K562 (cell line): ENCODE measurements around the gene GDNF. TPM values are rescaled to one million over a fixed set of nuclear protein-coding genes. Genes with fewer than 3 reads are reported as not detected.

Experiments
- ATAC-seq: fragments of 200-7000 bp; cut with Tn5 transposase; 3 replicates; pipeline ENCODE4 v1.9.1; 2020; ENCODE audit warnings: moderate library complexity
- BruUV-seq: library from RNA; stranded (reverse); fragments of 400-500 nt; replicated peaks from 2 replicates; lab custom pipeline; 2021; lab: Mats Ljungman, UMichigan
- CTCF ChIA-PET: fragments of 300-600 bp; formaldehyde crosslinking; extraction: SDS; loops from one replicate; lab custom pipeline; 2021; ENCODE audit warnings: low intra/inter-chr PET ratio; lab: Yijun Ruan, JAX
- POLR2A ChIA-PET: fragments of 300-600, 350-650 bp; sonication (Branson Sonifier 250); formaldehyde crosslinking; extraction: SDS; loops from one replicate; lab custom pipeline; 2021; ENCODE audit warnings: antibody characterized with exemption, inconsistent platforms; lab: Yijun Ruan, JAX
- DNase-seq, 4 experiments: peaks; one replicate each; pipeline versions ENCODE4 v3.0.0 to v3.0.0-alpha.2; 2011 to 2018; ENCODE audit warnings: low spot score in 3 of 4, mixed read lengths in 3 of 4; ENCODE audit errors: extremely low read depth in 1 of 4
- FAIRE-seq: peaks from 2 replicates; lab custom pipeline; 2011; peaks lifted over from hg19 to GRCh38; lab: Jason Lieb, UNC
- H2AFZ ChIP-seq: 2 replicates; pipeline ENCODE4 v1.6.0; 2011; ENCODE audit warnings: low read depth, low read length, control low read depth, inconsistent platforms
- H3K27ac ChIP-seq: fragments of 200-600 bp; 3 replicates; pipeline ENCODE4 v1.8.0; 2011; ENCODE audit warnings: low read depth, mild to moderate bottlenecking, control low read depth, inconsistent platforms, low read length, moderate library complexity, mixed read lengths; ENCODE audit errors: extremely low read depth
- H3K27me3 ChIP-seq, 2 experiments: fragments of 300-600 bp in 1 of 2; 2 replicates in 1 of 2; 3 replicates in 1 of 2; pipeline versions ENCODE4 v1.6.0 to v1.8.0; 2011; ENCODE audit warnings: inconsistent platforms in 2 of 2, low read length in 2 of 2, mild to moderate bottlenecking in 1 of 2, mixed read lengths in 1 of 2, moderate library complexity in 1 of 2; ENCODE audit not compliant: control insufficient read depth in 2 of 2, insufficient read depth in 2 of 2
- H3K36me3 ChIP-seq: fragments of 300-600 bp; 3 replicates; pipeline ENCODE4 v1.8.0; 2011; ENCODE audit warnings: mild to moderate bottlenecking, low read length, inconsistent platforms; ENCODE audit not compliant: control insufficient read depth, insufficient read depth
- H3K4me1 ChIP-seq, 2 experiments: fragments of 200-600 bp in 1 of 2; replicated peaks in 1 of 2; 2 replicates in 1 of 2; 3 replicates in 1 of 2; pipeline versions ENCODE4 v1.5.1 to v1.8.0; 2011; ENCODE audit warnings: inconsistent platforms in 2 of 2, low read length in 2 of 2, mild to moderate bottlenecking in 1 of 2, mixed read lengths in 1 of 2, moderate library complexity in 1 of 2; ENCODE audit not compliant: control insufficient read depth in 2 of 2, insufficient read depth in 2 of 2
- H3K4me2 ChIP-seq: 2 replicates; pipeline ENCODE4 v1.6.1; 2011; ENCODE audit warnings: low read length, control low read depth, inconsistent platforms, mixed read lengths; ENCODE audit not compliant: insufficient read depth
- H3K4me3 ChIP-seq: fragments of 200-600 bp; sonication (generic), shearing (Covaris generic); 2 replicates; pipeline ENCODE4 v1.5.1; 2016; ENCODE audit warnings: control low read depth, inconsistent platforms
- H3K79me2 ChIP-seq: fragments of 200-600 bp; 3 replicates; pipeline ENCODE4 v1.8.0; 2011; ENCODE audit warnings: low read length, inconsistent platforms; ENCODE audit not compliant: control insufficient read depth, insufficient read depth
- H3K9ac ChIP-seq, 2 experiments: 2 replicates each; pipeline versions ENCODE4 v1.6.0 to v1.6.1; 2011; ENCODE audit warnings: low read depth in 2 of 2, low read length in 2 of 2, control low read depth in 1 of 2, inconsistent platforms in 1 of 2, mild to moderate bottlenecking in 1 of 2, mixed read lengths in 1 of 2; ENCODE audit not compliant: insufficient read depth in 1 of 2
- H3K9me1 ChIP-seq: one replicate; pipeline ENCODE4 v1.6.0; 2011; ENCODE audit warnings: inconsistent platforms, mild to moderate bottlenecking, low read length, moderate library complexity; ENCODE audit not compliant: control insufficient read depth, insufficient read depth
- H3K9me3 ChIP-seq: replicated peaks from 2 replicates; pipeline ENCODE4 v1.5.1; 2011; ENCODE audit warnings: low read depth, low read length, inconsistent platforms; ENCODE audit not compliant: control insufficient read depth, insufficient read depth
- H4K20me1 ChIP-seq: replicated peaks from 2 replicates; pipeline ENCODE4 v1.6.1; 2011; ENCODE audit warnings: low read length, inconsistent platforms, mixed read lengths; ENCODE audit not compliant: control insufficient read depth, insufficient read depth
- HMG20B ChIP-seq: fragments of 250-450 bp; sonication (Bioruptor Pico); IDR thresholded peaks from 2 replicates; pipeline ENCODE4 v1.5.0; 2021; ENCODE audit warnings: mild to moderate bottlenecking
- HNRNPUL1 ChIP-seq: fragments of 200-400 bp; formaldehyde crosslinking; IDR thresholded peaks from 2 replicates; pipeline ENCODE4 v1.6.1; 2017; ENCODE audit warnings: low read length
- MEIS2 ChIP-seq: fragments of 450-650 bp; IDR thresholded peaks from 2 replicates; pipeline ENCODE4 v1.6.1; 2014; ENCODE audit warnings: mild to moderate bottlenecking; ENCODE audit not compliant: partially characterized antibody
- NFXL1 ChIP-seq: fragments of 450-650 bp; formaldehyde crosslinking; IDR thresholded peaks from 2 replicates; pipeline ENCODE4 v1.4.0; 2021; ENCODE audit warnings: mild to moderate bottlenecking
- PRPF4 ChIP-seq: fragments of 200-400 bp; formaldehyde crosslinking; IDR thresholded peaks from one replicate; pipeline ENCODE4 v1.6.1; 2017; ENCODE audit warnings: low read length, low read depth, mild to moderate bottlenecking; ENCODE audit not compliant: insufficient read depth, poor library complexity, severe bottlenecking
- XRCC4 ChIP-seq: IDR thresholded peaks from one replicate; pipeline ENCODE4 v1.6.1; 2011; ENCODE audit not compliant: insufficient read depth, insufficient read length; ENCODE audit errors: extremely low read depth
- ZNF408 ChIP-seq: fragments of 250-450 bp; sonication (Bioruptor Pico); IDR thresholded peaks from 2 replicates; pipeline ENCODE4 v1.4.0; 2020; ENCODE audit warnings: low read depth, mild to moderate bottlenecking, moderate library complexity
- ZNF436 ChIP-seq: fragments of 250-450, 450-650 bp; sonication (Bioruptor Pico); formaldehyde crosslinking; IDR thresholded peaks from 2 replicates; pipeline ENCODE4 v1.7.0; 2020; ENCODE audit warnings: mild to moderate bottlenecking
- ZNF717 ChIP-seq: fragments of 250-450 bp; sonication (Bioruptor Pico); IDR thresholded peaks from 2 replicates; pipeline ENCODE4 v1.5.0; 2021
- WGBS: fragments of 100-300 bp; shearing (Covaris generic); methylation state at CpG from one replicate; pipeline ENCODE4 v1.1.6; 2016; ENCODE audit warnings: low coverage, mixed read lengths; ENCODE audit not compliant: insufficient coverage; ENCODE audit errors: missing lambda C conversion rate; 5-methylcytosine and 5-hydroxymethylcytosine counted together
- in situ Hi-C: fragments of 300-500 bp; cut with MboI; formaldehyde crosslinking; loops from 4 replicates; pipeline ENCODE4 v1.15.0; 2018; ENCODE audit warnings: inconsistent platforms, mixed read lengths
- intact Hi-C: fragments of 100-400 bp; cut with micrococcal nuclease; formaldehyde crosslinking; loops from 2 replicates; pipeline ENCODE4 v1.14.2; 2022
- polyA plus RNA-seq, 8 experiments: library from polyadenylated mRNA; depleted of rRNA in 4 of 8; stranded (reverse) in 5 of 8; unstranded in 3 of 8; fragments of >200 nt; fragmentation: Nextera tagmentation in 2 of 8; fragmentation: Illumina TruSeq in 1 of 8; extraction: Ambion mirVana in 2 of 8; extraction: Trizol in 1 of 8; gene quantifications; 2 replicates each; pipeline versions ENCODE4 v1.2.1 to v1.2.3, GENCODE V29; 2011 to 2014; ENCODE audit warnings: inconsistent platforms in 1 of 8, missing spikeins in 1 of 8
- total RNA-seq, 7 experiments: library from RNA; depleted of rRNA in 6 of 7; stranded (reverse); fragments of >200 nt in 6 of 7; fragmentation: Illumina TruSeq in 2 of 7; extraction: Trizol in 2 of 7; gene quantifications; 2 replicates each; pipeline versions ENCODE4 v1.2.1 to v1.2.3, GENCODE V29; 2011 to 2021; ENCODE audit warnings: low replicate concordance in 1 of 7
- TF ChIP-seq, protein P1 (sequence below): fragments of 250-450 bp; sonication (Bioruptor Pico); IDR thresholded peaks from 2 replicates; pipeline ENCODE4 v1.5.0; 2020; ENCODE audit warnings: mild to moderate bottlenecking

The GDNF gene
- total and polyA plus RNA-seq, 9 of the 15 experiments (the other 6 are each of a cell fraction or from before 2014, with no cell fraction given) = not detected

DNA sequence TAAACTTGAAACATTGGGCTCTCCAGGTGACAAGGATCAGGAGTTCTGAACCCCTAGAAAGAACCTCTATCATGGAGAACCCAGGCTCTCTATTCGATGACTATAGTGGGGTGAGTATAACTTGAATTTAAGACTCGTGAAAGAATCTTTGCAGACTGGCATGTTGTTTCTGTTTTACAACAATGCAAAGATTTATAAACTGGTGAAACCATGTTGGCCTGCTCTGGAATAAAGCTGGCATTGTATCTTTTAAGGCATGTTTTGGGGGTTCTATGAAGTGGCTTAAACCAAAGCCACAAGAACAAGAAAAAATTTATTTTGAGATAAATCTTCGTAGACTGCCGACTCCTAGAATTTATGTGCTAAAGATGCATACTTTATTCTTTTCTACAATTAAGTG, 9.8 kb upstream of the GDNF start:
- H3K27me3 ChIP-seq = peaks cover 2 to 14% of the 10 kb centered on the region in 2 experiments; a peak in 2 of 5 replicates
- no peak overlapping the region for H3K4me3 ChIP-seq
- no peaks in the 10 kb centered on the region for H3K36me3 ChIP-seq
- H3K4me2 ChIP-seq = no peak overlapping the region
- no peaks in the 10 kb centered on the region for H3K9me3 ChIP-seq
- no peaks in the 10 kb centered on the region for H3K9me1 ChIP-seq
- WGBS = 1% methylated on average over 4 of the region's 4 CpGs
- ATAC-seq (no peak), FAIRE-seq (no peak), DNase-seq (no peak)
- ChIA-PET CTCF (no interaction called here), POLR2A (no interaction called here)
- no peaks in the 10 kb centered on the region for H3K79me2 ChIP-seq
- no peak overlapping the region for H3K9ac ChIP-seq
- H3K27ac ChIP-seq = no peak overlapping the region
- TF ChIP-seq, protein P1, sequence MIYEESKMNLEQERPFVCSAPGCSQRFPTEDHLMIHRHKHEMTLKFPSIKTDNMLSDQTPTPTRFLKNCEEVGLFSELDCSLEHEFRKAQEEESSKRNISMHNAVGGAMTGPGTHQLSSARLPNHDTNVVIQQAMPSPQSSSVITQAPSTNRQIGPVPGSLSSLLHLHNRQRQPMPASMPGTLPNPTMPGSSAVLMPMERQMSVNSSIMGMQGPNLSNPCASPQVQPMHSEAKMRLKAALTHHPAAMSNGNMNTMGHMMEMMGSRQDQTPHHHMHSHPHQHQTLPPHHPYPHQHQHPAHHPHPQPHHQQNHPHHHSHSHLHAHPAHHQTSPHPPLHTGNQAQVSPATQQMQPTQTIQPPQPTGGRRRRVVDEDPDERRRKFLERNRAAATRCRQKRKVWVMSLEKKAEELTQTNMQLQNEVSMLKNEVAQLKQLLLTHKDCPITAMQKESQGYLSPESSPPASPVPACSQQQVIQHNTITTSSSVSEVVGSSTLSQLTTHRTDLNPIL (CRISPR knock-in tag) = no peak
- TF ChIP-seq ZNF717 (CRISPR knock-in tag) (no peak), PRPF4 (no peak), NFXL1 (CRISPR knock-in tag) (no peak), HNRNPUL1 (no peak), HMG20B (no peak), ZNF408 (no peak), MEIS2 (no peak), XRCC4 (no peak), ZNF436 (CRISPR knock-in tag) (no peak)
- intact Hi-C loops = no loop called here
- H2AFZ ChIP-seq = no peak overlapping the region
- in situ Hi-C loops = loop anchor here (10.0 kb wide), 1 partner anchor 345 kb away; no protein-coding TSS in a partner anchor
- H3K4me1 ChIP-seq = no peaks in the 10 kb centered on the region
- H4K20me1 ChIP-seq = no peaks in the 10 kb centered on the region
- BruUV-seq = no TSS peak
